DMS153 (cell line): Measurements from ENCODE around the gene DROSHA.
"Not testable (repeated sequence)": the region's sequence is repeated elsewhere in the genome, so short reads cannot be mapped to it uniquely, and the experiment has no call there.

Experiments used
- DNase-seq: peaks from one replicate; lab custom pipeline; 2025; lab: John Stamatoyannopoulos, UW

Gene DROSHA

GRCh38 chr5:31378838-31379237 lies 153.1 kb downstream of the DROSHA start:
- no peak for DNase-seq

DNA sequence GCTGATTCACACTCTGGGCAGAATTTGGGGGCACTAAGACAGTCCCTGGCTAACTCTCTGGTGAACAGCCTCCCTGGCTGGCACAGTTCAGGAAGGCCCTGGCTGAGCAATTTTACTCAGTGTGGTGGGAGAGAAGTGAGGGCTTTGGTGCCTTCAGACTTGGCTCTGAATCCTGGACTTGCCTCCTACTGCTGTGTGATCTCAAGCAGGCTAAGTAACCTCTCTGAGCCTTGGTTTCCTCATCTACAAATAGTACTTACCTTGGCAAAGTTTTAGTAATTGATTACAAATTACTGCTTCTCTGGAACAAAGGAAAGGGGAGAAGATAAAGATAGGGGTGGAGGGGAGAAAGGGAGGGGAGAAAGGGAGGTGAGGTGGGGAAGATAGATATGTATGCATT lies 153.8 kb downstream of the DROSHA start:
- DNase-seq, result no peak

GRCh38 chr5:31377274-31377946 lies 154.5 kb downstream of the DROSHA start:
- no peak for DNase-seq

- no peak for DNase-seq
Observed at GRCh38 chr5:31375999-31376720, 155.7 kb downstream of the DROSHA start.

DNA sequence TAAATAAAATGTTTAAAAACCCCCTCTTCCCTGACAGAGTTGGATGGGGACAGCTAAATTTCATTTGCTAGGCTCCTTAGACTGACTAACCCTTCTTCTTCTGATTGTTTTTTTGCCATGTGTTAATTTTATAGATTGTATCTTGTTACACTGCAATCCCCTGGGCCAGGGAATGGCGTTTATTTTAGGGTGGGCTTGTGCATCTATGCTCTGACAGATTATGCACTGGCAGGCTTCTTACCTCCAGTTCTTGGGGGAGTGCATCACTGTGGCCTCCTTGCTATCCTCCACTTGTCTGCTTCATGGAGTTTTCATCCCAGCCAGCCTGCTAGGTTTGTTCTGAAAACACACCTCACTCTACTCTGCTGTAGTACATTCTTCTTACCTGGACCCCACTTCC lies 159.8 kb downstream of the DROSHA start:
- no peak for DNase-seq

DNA sequence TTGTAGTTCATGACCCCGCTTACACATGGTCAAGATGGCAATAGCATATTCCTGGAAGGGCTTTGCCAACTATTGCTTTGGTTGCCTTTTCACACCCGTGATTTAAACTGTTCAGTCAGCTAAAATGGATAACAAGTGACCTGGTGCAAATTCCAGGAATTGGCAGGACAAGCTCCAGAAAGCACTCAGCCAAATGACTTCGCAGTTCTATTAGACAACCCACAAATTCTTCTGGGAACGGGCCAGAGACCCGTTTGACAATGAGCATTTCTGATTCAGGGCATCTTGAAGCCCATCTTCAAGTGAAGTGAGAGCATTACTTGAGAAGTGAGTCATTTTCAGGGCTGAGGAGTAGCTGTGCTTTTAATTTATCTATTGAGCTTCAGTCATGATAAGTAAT lies 165.0 kb downstream of the DROSHA start:
- no peak for DNase-seq

DNA sequence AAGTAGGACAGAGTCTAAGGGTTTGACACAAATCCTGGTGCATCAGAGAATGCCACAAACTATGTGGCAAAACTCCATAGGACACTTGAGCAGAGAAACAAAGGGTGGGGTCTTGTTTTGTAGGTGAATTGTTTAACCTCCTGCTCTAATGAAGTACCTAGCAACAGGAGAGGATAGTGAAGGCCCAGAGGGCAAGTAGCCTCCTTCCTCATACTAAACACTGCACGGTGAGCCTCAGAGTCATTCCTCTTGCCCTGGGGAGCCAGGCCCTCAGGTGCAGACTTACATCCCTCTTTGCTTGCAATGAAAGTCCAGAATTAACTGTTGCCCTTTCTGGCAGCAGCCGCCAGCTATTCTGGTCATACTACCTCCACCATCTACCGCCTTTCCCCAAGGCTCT lies 166.1 kb downstream of the DROSHA start:
- no peak for DNase-seq

- no peak for DNase-seq
Observed at GRCh38 chr5:31364881-31365636, 166.8 kb downstream of the DROSHA start.

GRCh38 chr5:31362931-31363568 lies 168.8 kb downstream of the DROSHA start:
- no peak for DNase-seq

DNA sequence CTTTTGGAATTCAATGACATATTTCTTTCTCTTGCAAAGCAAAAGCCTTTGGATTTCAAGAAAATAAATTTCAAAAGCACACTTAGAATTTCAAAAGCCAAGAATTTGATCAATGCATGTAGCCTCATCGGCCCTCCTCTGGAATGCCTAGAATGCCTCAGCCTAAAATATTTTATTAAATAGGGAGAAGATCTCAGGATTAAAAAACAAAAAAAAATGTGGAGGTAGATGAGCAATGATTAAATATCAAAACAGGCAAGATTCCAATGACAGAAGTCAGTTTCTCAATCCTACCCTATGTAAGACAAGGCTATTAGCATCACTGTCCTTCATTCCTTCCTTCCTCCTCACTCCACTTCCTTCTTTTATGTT lies 169.4 kb downstream of the DROSHA start:
- DNase-seq, result no peak

DNA sequence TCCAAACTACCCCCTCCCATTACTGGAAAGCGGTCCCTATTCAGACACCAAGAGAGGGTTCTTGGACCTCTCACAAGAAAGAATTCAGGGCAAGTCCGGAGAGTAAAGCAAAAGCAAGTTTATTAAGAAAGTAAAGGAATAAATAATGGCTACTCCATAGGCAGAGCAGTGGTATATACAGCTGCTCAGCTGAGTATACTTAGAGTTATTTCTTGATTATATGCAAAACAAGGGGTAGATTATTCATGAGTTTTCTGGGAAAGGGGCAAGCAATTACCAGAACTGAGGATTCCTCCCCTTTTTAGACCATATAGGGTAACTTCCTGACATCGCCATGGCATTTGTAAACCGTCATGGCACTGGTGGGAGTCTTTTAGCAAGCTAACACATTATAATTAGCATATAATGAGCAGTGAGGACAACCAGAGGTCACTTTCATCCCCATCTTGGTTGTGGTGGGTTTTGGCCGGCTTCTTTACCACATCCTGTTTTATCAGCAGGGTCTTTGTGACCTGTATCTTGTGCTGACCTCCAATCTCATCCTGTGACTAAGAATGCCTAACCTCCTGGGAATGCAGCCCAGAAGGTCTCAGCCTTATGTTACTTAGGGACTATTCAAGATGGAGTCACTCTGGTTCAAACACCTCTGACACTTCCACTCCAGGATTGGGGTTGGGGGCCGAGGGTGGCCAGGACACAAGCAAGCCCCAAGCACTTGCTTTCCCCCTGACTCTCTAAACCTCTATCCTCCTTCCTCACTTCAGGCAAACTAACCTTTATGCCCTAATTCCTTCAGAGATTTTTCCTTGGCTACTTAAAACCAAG lies 170.0 kb downstream of the DROSHA start:
- not testable (repeated sequence) for DNase-seq

- no peak for DNase-seq
Observed at GRCh38 chr5:31361234-31361633, 170.7 kb downstream of the DROSHA start.

- no peak for DNase-seq
Observed at GRCh38 chr5:31359839-31360238, 172.1 kb downstream of the DROSHA start.

GRCh38 chr5:31357038-31357437 lies 174.9 kb downstream of the DROSHA start:
- DNase-seq, result no peak

GRCh38 chr5:31355337-31355736 lies 176.6 kb downstream of the DROSHA start:
- DNase-seq, result no peak
